Heart left ventricle (tissue), 16 donors: ENCODE measurements around the gene NAPG. TPM values are rescaled to one million over a fixed set of nuclear protein-coding genes. Genes with fewer than 3 reads are reported as not detected.
A peak's percentile ranks its signal among the peaks of the same experiment; 100 is the strongest.
"Not testable (repeated sequence)": the region's sequence is repeated elsewhere in the genome, so short reads cannot be mapped to it uniquely, and the experiment has no call there.

ENCODE experiments used
- ATAC-seq, 4 donors: fragments of 200-7000 bp; cut with Tn5 transposase; one replicate each; pipeline ENCODE4 v1.9.1; 2020 to 2022; ENCODE audit warnings: moderate library complexity in 4 of 4, mild to moderate bottlenecking in 3 of 4, moderate number of reproducible peaks in 1 of 4
- DNase-seq, 5 donors: peaks; one replicate each; pipeline ENCODE4 v3.0.0-alpha.2; 2020
- H3K27ac ChIP-seq, 12 donors: fragments of 200-600 bp; sonication (generic) in 4 of 12; one replicate each; pipeline versions ENCODE4 v1.5.0 to v1.8.0; 2016 to 2022; ENCODE audit warnings: mild to moderate bottlenecking in 2 of 12
- H3K27me3 ChIP-seq, 9 donors: fragments of 200-600 bp; sonication (generic) in 2 of 9; one replicate each; pipeline versions ENCODE4 v1.5.1 to v1.8.0; 2016 to 2022; ENCODE audit warnings: mild to moderate bottlenecking in 3 of 9
- H3K36me3 ChIP-seq, 9 donors: fragments of 200-600 bp; sonication (generic) in 2 of 9; one replicate each; pipeline versions ENCODE4 v1.5.0 to v1.8.0; 2018 to 2022; ENCODE audit warnings: mild to moderate bottlenecking in 2 of 9
- H3K4me1 ChIP-seq, 12 donors: fragments of 200-600 bp; sonication (generic) in 4 of 12; one replicate each; pipeline versions ENCODE4 v1.5.0 to v1.8.0; 2016 to 2022; ENCODE audit warnings: mild to moderate bottlenecking in 3 of 12
- H3K4me3 ChIP-seq, 12 donors: fragments of 200-600 bp; sonication (generic) in 4 of 12; one replicate each; pipeline versions ENCODE4 v1.5.0 to v1.8.0; 2017 to 2022; ENCODE audit warnings: mild to moderate bottlenecking in 9 of 12, moderate library complexity in 4 of 12
- H3K9me3 ChIP-seq, 12 donors: fragments of 200-600 bp; sonication (generic) in 4 of 12; one replicate each; pipeline versions ENCODE4 v1.5.0 to v1.8.0; 2016 to 2022; ENCODE audit warnings: mild to moderate bottlenecking in 1 of 12
- POLR2A ChIP-seq, 2 donors: fragments of 450-650 bp; IDR thresholded peaks; one replicate each; pipeline ENCODE4 v1.6.1; 2017; ENCODE audit warnings: antibody characterized with exemption in 2 of 2, mild to moderate bottlenecking in 2 of 2, moderate library complexity in 2 of 2
- WGBS, 4 donors: extraction: QIAGEN DNeasy Blood & Tissue Kit in 2 of 4; methylation state at CpG; one replicate each; pipeline versions ENCODE4 v1.1.5 to v1.1.7; 2013 to 2018; 5-methylcytosine and 5-hydroxymethylcytosine counted together
- intact Hi-C, 10 donors: fragments of 100-400 bp; cut with DNase I; formaldehyde crosslinking; loops; one replicate each; pipeline versions ENCODE4 v1.11.1 to v1.14.2; 2022
- polyA plus RNA-seq, 2 donors: library from polyadenylated mRNA; stranded (reverse); fragments of 200-250 nt; gene quantifications; one replicate each; pipeline ENCODE4 v1.2.3, GENCODE V29; 2013
- total RNA-seq, 9 donors: library from RNA; depleted of rRNA in 2 of 9; stranded (reverse); fragments of >200 nt in 2 of 9; fragmentation: NEBNext Ultra II Directional in 3 of 9; extraction: Animal tissue kit (Norgen Biotek cat#: 25700) in 3 of 9; gene quantifications; one replicate each; pipeline versions ENCODE4 v1.1.0 to v1.2.4, GENCODE V29; 2016 to 2023
- TF ChIP-seq, protein P1 (sequence below), 12 donors: fragments of 200-600 bp; sonication (generic) in 4 of 12; IDR thresholded peaks; one replicate each; pipeline versions ENCODE4 v1.5.0 to v1.8.0; 2018 to 2022; ENCODE audit warnings: antibody characterized with exemption in 12 of 12, mild to moderate bottlenecking in 5 of 12
- donor health status: ischemic (EF 13 %, LVEDD 7.1; RV severe dilation, severe dysfunction).
- donor health status: healthy with polysubstance abuse.
- donor health status: DM: no; HTN: yes; CAD: no.
- donor health status: DM: no; HTN: no; CAD: no.
- donor health status: ischemic (EF 25% LVEDD 6.9; RV normal size, moderate dysfunction).
- donor health status: ischemic (EF 25% LVEDD 5.7; RV mildly dilated, moderate dysfunction).
- donor health status: healthy.
- donor health status: DM: yes; HTN: yes; CAD: no.
- donor health status: ischemic (EF 35%, LVEDD 5.7; RV mildly dilated, moderate dysfunction).
- donor health status: nonischemic (EF 11% LVEDD 7.7; RV severe dilation, severe dysfunction).
- donor health status: DM: yes; HTN: yes; CAD: no.
- donor health status: PGD.
- donor health status: ischemic (EF 29% LVEDD 5.4; RV normal size, mild dysfunction).
- donor health status: nonischemic (EF 23%, LVEDD 6.1; RV moderate dilation, normal function).

NAPG gene
- total and polyA plus RNA-seq, 11 donors: 12.7 to 46.3 (median 34.5) TPM

DNA sequence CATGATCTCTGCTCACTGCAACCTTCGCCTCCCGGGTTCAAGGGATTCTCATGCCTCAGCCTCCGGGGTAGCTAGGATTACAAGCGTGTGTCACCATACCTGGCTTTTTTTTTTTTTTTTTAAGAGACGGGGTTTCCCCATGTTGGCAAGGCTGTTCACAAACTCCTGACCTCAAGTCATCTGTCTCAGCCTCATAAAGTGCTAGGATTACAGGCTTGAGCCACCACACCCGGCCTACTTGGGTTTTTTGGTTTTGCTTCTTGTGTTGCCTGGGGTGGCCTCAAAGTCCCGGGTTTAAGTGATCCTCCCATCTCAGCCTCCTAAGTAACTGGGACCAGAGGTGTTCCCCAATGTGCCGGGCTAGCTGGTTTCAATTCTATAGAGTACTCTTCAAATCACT, 64.6 kb downstream of the NAPG start:
- Histone ChIP-seq H3K9me3 (no peaks in the 10 kb centered on the region), H3K27me3 (no peaks in the 10 kb centered on the region), H3K27ac (no peak overlapping the region), H3K4me1 (peaks cover 0 to 16% (median 0%) of the 10 kb centered on the region in 12 donors), H3K36me3 (no peaks in the 10 kb centered on the region), H3K4me3 (no peak overlapping the region)
- no peak for DNase-seq
- no peak for ATAC-seq
- TF ChIP-seq POLR2A (IDR thresholded peaks at IDR 0.05): no peak
- TF ChIP-seq, protein P1, sequence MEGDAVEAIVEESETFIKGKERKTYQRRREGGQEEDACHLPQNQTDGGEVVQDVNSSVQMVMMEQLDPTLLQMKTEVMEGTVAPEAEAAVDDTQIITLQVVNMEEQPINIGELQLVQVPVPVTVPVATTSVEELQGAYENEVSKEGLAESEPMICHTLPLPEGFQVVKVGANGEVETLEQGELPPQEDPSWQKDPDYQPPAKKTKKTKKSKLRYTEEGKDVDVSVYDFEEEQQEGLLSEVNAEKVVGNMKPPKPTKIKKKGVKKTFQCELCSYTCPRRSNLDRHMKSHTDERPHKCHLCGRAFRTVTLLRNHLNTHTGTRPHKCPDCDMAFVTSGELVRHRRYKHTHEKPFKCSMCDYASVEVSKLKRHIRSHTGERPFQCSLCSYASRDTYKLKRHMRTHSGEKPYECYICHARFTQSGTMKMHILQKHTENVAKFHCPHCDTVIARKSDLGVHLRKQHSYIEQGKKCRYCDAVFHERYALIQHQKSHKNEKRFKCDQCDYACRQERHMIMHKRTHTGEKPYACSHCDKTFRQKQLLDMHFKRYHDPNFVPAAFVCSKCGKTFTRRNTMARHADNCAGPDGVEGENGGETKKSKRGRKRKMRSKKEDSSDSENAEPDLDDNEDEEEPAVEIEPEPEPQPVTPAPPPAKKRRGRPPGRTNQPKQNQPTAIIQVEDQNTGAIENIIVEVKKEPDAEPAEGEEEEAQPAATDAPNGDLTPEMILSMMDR (IDR thresholded peaks at IDR 0.05): no peak
- WGBS, 4 donors: 93 to 95% (median 94%) methylated on average over 8 of the region's 8 CpGs
- intact Hi-C loops: loop anchor here in 1 of 10 donors (10.0 kb wide), 1 partner anchor 1324 kb away; no protein-coding TSS in a partner anchor

DNA sequence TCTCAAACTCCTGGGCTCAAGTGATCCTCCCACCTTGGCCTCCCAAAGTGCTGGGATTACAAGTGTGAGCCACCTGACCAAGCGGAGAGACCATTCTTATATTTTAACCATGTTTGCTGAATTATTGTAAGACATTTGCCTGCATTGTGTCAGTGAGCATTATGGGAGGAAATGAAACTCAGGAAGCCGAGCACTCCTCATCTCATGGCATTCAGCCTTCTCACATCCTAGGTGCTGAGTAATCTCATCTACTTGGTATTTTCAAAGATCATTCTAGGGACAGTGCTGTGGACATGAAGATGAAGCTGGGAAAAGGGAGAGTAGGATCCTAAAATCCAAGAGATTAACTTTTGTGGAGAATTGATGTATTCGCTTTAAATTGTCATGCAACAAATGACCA, 66.1 kb downstream of the NAPG start:
- Histone ChIP-seq H3K27me3 (no peaks in the 10 kb centered on the region), H3K36me3 (no peaks in the 10 kb centered on the region), H3K4me1 (peaks cover 0 to 16% (median 0%) of the 10 kb centered on the region in 12 donors), H3K4me3 (no peak overlapping the region), H3K9me3 (no peaks in the 10 kb centered on the region), H3K27ac (no peak overlapping the region)
- DNase-seq (no peak), ATAC-seq (no peak)
- 79 to 93% (median 88%) methylated on average over 3 of the region's 3 CpGs for WGBS, 4 donors
- no peak for TF ChIP-seq POLR2A (IDR thresholded peaks at IDR 0.05)
- TF ChIP-seq, protein P1 (IDR thresholded peaks at IDR 0.05): no peak
- intact Hi-C loops: loop anchor here in 1 of 10 donors (10.0 kb wide), 1 partner anchor 1323 kb away; no protein-coding TSS in a partner anchor

DNA sequence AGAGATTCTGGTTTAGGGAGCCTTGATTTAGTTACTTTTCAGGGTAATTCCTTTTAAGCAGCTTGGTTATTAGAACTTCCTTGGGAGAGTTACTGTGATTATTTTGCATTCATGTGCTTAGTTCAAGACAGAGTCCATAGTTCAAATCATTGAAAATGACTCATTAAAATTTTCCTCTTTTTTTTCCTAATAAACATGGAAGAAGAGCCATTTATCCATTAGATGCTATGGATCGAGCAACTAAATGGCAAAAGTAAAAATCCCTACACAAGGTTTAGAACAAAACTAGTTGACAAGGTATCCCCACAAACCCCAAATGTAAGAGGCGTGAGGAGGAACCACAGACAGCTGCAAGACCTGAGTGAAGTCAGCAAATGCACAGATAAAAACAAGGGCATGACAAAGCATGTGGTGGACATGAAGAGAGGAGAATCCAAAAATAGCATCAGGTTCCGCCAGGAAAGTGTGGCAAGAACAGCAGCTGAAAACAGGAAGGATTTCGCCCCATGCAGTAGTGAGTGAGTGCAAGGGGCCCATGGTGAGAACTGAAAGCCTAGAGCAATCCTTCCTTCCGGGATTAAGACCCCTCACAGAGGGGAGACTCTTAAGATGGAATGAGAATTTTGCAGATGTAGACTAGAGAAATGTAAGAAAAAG, 67.7 kb downstream of the NAPG start:
- 40 to 61% (median 53%) methylated on average over 5 of the region's 5 CpGs for WGBS, 4 donors
- peak overlapping the region in 1 of 12 donors; percentile 40 for H3K27ac ChIP-seq
- not testable (repeated sequence) for H3K36me3 ChIP-seq, H3K4me3 ChIP-seq, H3K9me3 ChIP-seq, H3K27me3 ChIP-seq
- H3K4me1 ChIP-seq: peaks cover 0 to 16% (median 0%) of the 10 kb centered on the region in 12 donors
- ATAC-seq (peak; percentile 47 to 85 (median 74)), DNase-seq (peak in 1 of 5 donors; percentile 29)
- intact Hi-C loops: loop anchor here in 1 of 10 donors (10.0 kb wide), 1 partner anchor 1321 kb away; no protein-coding TSS in a partner anchor

DNA sequence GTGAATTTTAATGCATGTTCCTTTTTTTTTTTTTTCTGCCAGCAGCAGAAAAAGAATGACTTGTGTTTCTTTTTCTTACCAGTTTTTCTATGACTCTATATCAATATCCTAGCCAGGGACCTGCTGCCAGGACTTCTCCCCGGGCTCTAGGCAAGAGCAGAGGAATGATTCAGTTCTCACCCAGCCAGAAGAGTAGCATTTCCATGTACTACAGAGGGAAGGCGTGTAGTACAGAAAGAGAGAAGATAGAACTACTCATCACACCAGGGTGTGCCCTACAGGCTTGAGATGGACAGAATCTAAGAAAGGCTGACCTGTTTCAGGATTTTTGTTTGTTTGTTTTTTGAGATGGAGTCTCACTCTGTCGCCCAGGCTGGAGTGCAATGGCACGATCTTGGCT, 70.1 kb downstream of the NAPG start:
- DNase-seq, H3K36me3 ChIP-seq, H3K27ac ChIP-seq, H3K4me3 ChIP-seq, H3K9me3 ChIP-seq, H3K27me3 ChIP-seq, ATAC-seq: not testable (repeated sequence)
- 71 to 85% (median 80%) methylated on average over 4 of the region's 4 CpGs for WGBS, 4 donors
- H3K4me1 ChIP-seq: peaks cover 0 to 16% (median 0%) of the 10 kb centered on the region in 12 donors
- intact Hi-C loops: loop anchor here in 1 of 10 donors (10.0 kb wide), 1 partner anchor 1319 kb away; no protein-coding TSS in a partner anchor

DNA sequence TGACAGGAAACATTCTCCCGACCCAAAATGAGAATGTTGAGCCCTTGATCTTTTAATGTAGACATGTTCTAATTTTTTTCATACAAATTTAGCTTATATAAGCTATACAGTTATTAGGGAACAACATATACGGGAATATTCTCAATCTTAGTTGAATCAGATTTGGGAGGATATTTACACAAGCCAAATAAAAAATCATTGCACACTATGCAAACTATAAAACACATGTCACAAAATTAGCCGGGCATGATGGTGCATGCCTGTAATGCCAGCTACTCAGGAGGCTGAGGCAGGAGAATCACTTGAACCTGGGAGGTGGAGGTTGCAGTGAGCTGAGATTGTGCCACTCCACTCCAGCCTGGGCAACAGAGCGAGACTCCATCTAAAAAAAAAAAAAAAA, 71.9 kb downstream of the NAPG start:
- intact Hi-C loops: loop anchor here in 1 of 10 donors (10.0 kb wide), 1 partner anchor 1317 kb away; no protein-coding TSS in a partner anchor
- H3K4me3 ChIP-seq, ATAC-seq, DNase-seq, H3K4me1 ChIP-seq, H3K27ac ChIP-seq, H3K27me3 ChIP-seq, H3K36me3 ChIP-seq, H3K9me3 ChIP-seq: not testable (repeated sequence)
- 92 to 94% (median 92%) methylated on average over 4 of the region's 4 CpGs for WGBS, 4 donors

DNA sequence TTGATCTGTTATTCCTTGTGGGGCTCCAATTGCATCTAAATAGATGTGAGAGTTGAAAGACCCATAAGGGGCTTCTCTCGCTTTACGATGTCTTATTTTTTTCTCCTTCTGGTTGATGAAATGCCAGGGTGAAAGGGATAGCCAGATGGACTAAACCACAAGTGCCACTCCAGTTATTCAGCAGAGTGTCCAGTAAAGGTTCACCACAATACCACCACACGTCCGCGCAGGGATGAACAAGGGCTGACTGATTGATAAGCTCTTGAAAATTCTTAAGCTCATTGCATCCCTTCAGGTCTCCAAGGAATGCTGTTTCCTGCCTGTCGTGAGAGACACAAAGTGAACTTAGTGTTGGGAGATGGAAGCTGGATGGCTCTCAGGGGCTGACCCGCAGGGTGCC, 74.9 kb downstream of the NAPG start:
- H3K27ac ChIP-seq, H3K36me3 ChIP-seq, DNase-seq, H3K4me1 ChIP-seq, H3K27me3 ChIP-seq, H3K9me3 ChIP-seq, H3K4me3 ChIP-seq, intact Hi-C loops, ATAC-seq: not testable (repeated sequence)
- 66 to 83% (median 77%) methylated on average over 7 of the region's 7 CpGs for WGBS, 4 donors

Other genes starting within 250 kb of the NAPG start
- 10 to 100 TPM in 7 of 9 donors, 1 to 10 TPM in 2; 7.5 to 65.4 (median 15.7) TPM for gene APCDD1, start 71.4 kb upstream of the NAPG start, total RNA-seq
- gene APCDD1, start 71.4 kb upstream of the NAPG start, polyA plus RNA-seq: 10 to 100 TPM; 10.4 to 23.6 TPM